Upper lobe of left lung (tissue), 4 donors: ENCODE measurements around the gene AGK.

Source experiments
- EP300 ChIP-seq, 4 donors: sonication (generic); formaldehyde crosslinking; IDR thresholded peaks; one replicate each; pipeline ENCODE4 v1.5.1; 2017; ENCODE audit warnings: antibody characterized with exemption in 4 of 4, control low read depth in 2 of 4
- POLR2A ChIP-seq, 4 donors: fragments of 450-650 bp; IDR thresholded peaks; one replicate each; pipeline ENCODE4 v1.5.1; 2016 to 2017; ENCODE audit warnings: antibody characterized with exemption in 4 of 4, mild to moderate bottlenecking in 2 of 4
- POLR2AphosphoS5 ChIP-seq, 2 donors: sonication (generic); formaldehyde crosslinking; IDR thresholded peaks; one replicate each; pipeline ENCODE4 v1.5.1; 2017; ENCODE audit warnings: antibody characterized with exemption in 2 of 2
- TF ChIP-seq, protein P1 (sequence below), 6 experiments: fragments of 450-650 bp in 4 of 6; fragments of 200-600 bp in 2 of 6; sonication (generic) in 2 of 6; IDR thresholded peaks; one replicate each; pipeline ENCODE4 v1.5.1; 2016 to 2019; ENCODE audit warnings: antibody characterized with exemption in 6 of 6

DNA sequence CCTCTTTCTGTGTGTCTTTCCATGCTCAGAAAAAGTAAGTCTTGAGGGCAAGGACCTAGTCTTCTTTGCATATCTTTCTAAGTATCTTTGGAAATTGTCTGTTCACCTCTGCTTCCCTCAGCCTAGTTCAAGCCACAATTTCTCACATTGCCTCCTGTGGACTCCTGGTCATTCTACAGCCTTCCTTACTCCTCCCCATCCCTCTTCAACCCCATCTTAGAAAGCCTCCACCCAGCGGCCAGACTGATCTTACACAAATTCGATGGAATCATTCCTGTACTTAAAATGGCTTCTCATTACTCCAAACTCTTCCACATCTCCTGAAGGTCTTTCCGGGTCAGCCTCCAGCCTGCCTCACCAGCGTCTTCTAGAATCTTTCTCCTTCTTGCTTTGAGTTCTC is 24.1 kb upstream of the AGK start:
- no peak for TF ChIP-seq POLR2A (IDR thresholded peaks at IDR 0.05)
- TF ChIP-seq, protein P1, sequence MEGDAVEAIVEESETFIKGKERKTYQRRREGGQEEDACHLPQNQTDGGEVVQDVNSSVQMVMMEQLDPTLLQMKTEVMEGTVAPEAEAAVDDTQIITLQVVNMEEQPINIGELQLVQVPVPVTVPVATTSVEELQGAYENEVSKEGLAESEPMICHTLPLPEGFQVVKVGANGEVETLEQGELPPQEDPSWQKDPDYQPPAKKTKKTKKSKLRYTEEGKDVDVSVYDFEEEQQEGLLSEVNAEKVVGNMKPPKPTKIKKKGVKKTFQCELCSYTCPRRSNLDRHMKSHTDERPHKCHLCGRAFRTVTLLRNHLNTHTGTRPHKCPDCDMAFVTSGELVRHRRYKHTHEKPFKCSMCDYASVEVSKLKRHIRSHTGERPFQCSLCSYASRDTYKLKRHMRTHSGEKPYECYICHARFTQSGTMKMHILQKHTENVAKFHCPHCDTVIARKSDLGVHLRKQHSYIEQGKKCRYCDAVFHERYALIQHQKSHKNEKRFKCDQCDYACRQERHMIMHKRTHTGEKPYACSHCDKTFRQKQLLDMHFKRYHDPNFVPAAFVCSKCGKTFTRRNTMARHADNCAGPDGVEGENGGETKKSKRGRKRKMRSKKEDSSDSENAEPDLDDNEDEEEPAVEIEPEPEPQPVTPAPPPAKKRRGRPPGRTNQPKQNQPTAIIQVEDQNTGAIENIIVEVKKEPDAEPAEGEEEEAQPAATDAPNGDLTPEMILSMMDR (IDR thresholded peaks at IDR 0.05), result no peak
- no peak for TF ChIP-seq POLR2AphosphoS5 (IDR thresholded peaks at IDR 0.05)
- no peak for TF ChIP-seq EP300 (IDR thresholded peaks at IDR 0.05)
